GM19043 (cell line): ENCODE measurements around the gene PTPRF.
"Not testable (repeated sequence)": the region's sequence is repeated elsewhere in the genome, so short reads cannot be mapped to it uniquely, and the experiment has no call there.

Experiments
- ATAC-seq: cut with Tn5 transposase; IDR thresholded peaks from one replicate; pipeline ENCODE4 v1.9.1; 2021; ENCODE audit warnings: low read depth; ENCODE audit not compliant: unreplicated experiment

PTPRF gene

DNA sequence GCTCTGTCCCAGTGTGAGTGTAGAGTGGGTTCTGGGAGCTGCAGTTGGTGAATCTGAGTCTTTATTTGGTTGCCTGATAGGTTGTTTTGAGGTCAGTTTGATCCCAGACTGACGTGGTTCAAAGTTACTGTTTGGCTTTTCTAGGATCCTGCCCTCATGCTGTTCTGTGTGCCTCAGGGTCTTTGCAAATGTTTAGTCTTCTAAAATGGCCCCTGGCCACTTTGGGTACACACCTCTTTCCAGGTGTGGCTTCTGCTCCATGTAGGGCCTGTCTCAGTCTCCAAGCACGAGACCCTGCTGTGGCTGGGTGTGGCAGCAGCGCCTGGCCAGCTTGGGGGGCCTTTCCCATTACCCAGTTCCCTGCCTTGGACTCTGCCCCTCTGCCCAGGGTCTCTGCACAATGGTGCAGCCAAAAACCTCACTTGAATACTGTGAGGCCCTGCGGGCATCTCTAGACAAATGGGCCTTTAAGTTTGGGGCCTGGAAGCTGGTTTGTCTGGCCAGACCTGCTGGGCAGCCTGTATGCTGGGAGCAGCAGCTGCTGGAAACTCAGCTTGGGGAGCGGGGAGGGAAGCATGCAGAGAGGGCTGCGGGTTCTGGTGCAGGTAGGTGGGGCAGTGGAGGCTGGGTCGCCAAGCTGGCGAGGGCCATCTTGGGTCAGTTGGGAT is 5.6 kb downstream of the PTPRF start:
- no peak for ATAC-seq

DNA sequence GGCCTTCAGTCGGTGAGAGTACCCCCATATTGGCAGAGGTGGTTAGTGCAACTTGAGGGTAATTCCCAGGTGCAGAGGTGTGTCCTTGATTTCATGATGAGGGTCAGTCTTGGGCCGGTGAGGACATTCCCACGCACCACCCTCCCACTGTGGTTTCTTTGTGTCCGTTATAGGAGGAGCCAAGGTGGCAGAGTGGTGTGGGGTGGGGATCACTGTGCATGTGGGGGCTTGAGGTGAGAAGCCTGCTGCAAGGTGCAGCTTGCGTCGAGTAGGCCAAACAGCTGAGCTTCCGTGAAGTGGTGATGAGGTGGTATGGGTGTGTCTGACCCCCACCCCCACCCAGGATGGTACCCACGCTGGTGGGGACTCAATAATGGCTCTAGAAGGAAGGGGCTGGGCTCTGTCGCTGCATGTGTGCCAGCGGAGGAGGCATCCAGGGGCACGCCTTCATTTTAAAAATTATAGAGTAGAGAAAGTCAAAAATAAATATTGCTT is 6.2 kb downstream of the PTPRF start:
- ATAC-seq: no peak

DNA sequence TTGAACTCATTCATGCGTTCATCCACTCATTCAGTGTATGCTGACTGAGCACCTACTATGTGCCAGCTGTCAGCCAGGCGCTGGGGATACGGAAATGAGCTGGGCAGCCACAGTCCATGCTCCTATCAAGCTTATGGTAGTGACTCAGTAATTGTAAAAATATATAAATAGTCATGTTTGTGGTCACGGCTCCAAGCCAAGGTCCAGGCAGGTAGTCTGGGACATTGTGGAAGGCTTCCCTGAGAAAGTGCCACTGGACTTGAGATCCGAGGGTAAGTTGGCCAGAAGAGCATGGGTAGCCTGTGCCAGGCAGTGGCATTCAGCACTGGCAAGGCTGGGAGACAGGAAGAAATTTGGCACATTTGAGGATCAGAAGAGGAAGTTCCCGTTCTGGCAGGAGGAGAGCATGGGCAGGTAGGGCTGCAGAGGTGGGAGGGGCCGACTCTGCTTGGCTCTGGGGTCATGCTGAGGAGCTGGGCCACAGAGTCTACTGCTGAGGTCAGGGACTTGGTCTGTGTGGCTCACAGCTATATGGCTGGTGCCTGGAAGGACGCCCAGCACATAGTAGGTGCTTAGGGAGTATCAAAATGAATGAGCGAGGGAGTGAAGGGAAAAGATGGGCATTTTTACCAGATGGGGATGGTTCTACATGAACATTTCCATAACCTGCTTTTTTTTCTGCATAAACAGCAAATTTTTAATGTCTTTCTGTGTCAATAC is 6.9 kb downstream of the PTPRF start:
- ATAC-seq: no peak

DNA sequence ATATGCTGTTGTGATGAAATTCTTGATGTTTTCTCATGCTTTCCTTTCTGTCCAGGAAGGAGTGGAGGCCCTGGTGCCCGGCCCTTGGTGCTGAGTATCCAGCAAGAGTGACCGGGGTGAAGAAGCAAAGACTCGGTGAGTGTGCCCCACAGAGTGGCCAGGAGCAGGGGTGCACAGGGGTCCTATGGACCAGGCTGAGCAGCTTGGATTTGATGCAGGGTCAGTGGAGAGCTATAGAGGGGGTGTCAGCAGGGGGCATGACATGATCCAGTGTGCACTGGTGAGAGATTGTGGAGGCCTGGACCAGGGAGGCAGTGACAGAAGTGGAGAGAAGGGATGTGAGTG is 7.4 kb downstream of the PTPRF start:
- ATAC-seq: no peak

DNA sequence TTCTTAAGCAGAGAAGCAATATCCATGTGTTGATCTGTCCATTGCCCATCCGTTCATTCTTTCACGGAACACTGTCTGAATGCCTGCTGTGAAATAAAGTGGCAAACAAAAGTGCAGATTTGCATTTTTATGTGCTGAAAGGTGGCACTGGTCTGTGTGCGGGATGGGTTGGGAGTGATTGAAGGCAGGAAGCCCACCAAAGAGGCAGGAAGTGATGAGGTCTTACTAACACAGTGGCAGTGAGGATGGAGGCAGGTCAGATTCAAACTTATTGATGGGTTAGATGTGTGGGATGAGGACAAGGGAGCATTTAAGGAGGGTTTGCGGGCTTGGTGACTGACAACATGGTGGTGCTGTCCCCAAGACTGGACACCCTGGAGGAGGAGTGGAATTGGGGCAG is 8.3 kb downstream of the PTPRF start:
- no peak for ATAC-seq

DNA sequence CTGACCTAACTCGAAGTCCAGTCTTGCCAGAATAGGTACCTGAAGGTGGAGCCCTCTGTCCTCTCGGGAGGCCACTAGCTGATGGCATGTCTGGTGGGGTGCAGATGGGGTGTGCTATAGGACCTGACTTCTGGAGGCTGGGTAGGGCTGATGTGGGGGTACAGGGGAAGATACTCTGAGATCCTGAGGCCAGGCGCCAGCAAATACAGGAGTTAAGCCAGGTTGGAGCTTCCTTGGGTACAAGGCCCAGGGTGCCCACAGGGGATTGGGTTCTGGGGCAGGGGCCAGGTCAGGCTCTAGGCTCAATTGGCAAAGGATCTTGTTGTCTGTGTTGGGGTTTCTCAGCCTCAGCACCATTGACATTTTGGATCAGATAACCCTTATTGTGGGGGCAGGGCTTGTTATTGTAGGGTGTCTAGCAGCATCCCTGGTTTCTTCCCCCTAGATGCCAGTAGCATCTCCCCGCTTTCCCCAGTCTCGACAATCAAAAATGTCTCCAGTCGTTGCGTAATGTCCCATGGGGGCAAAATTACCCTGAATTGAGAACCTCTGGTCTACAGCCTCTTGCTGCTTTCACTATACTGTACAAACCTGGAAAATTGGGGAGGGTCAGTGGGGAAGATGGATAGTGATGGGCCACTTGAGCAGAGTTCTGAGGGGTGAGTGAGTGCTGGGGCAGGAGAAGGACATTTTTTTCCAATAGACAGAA is 9.2 kb downstream of the PTPRF start:
- ATAC-seq: no peak

DNA sequence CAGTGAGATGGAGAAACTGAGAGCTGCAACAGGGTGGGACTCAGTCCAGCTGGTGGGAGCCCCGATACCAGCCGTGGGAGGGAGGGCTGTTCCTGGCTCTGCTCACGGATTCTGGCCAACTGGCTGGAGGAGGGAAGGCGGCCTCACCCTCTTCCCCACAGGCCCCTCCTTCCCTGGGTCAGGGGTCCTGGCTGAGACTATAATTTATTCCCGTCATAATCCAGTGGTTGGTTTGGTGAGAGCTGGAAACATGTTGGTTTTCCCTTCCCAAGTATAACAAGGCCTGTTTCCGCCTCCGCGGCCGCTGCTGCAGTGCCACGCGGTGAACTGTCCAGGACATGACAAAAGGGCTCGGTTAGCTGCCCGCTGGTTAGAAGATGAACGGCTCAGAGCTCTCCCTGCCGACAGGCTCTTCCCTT is 10.0 kb downstream of the PTPRF start:
- ATAC-seq: no peak

DNA sequence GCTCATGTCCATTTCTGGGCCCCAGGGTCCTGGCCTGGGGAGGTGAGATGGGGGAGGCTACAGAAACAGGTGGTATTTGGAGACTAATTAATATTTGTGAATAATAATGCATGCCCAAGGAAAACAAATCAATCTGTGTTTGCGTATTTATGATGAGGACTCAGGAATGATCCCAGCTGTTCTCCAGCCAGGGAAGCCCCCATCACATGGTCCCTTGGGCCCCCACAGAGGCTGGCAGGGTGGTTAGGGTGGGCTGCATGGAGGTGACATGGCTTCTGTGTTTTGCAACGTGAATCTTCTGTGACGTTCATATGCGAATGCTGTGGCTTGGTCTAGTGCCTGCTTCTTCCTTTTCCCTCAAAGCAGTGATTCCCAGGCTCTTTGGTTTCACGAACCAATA is 10.5 kb downstream of the PTPRF start:
- ATAC-seq: no peak

DNA sequence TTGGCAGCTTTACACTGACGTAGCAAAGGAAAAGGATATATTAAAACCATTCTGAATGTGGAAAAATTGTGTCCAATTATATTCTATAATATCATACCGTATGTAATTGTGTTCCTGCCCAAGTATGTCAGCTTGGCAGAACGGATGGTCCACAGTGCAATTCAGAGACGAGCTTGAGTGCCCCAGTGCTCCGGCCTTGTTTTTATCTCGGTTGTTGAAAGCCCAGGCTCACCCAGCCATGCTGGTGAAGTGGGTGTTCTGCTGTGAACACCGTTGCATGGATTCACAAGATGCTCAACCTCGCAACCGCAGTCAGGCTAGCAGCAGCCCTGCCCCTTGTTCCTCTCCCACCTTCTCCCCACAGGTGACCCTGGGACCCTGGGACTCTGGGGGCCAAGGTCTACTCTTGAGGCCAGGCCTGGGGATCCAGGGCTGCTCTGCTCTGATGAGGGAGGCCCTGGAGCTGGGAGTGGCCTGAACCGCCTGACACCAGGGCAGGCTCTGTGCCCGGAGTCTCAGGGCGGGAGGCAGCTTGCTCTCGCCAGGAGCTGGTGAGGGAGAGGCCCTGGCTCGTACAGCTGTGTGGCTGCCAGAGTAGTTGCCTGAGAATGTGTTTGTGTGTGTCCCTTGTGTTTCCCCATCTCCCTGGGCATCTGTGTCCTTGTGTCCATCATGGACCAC is 11.2 kb downstream of the PTPRF start:
- ATAC-seq: no peak

DNA sequence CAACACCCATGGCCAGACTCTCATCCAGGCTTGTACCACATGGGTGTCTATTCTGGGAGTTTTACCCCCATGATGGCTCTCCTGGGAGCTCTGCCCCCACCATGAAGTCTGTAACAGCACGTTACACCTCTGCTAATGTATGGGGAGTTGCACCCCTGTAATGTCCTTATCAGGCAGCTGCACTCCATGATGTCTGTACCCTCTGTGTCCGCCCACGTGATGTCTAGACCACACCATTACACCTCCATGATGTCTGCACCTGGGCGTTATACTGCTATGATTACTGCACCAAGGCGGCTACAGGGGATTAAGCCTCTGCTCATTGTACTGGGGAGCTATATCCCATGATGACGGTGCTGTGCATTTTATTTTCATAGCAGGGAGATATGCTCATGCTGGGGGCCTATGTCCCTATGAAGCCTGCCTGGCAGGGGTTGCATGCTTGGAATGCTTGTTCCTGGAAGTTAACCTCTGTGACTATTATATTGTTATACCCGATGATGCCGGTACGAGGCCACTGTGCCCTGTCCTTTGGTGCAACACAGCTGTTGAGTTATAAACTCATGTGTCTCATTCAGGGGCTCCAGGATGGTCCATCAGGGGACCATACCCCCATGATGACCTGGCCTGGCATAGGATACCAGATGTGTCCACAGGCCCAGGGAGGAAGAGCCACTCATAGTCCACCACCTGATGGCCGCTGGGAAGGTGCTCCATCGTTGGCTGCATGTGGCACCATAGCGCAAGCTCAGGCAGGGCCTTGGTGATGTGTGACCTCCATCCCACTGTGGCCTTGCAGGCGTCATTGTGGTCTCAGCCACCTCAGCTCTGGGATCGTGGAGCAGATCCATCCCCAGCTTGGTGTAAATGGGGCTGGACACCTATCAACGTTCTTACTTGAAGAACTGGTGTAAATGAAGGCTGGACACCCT is 12.1 kb downstream of the PTPRF start:
- ATAC-seq: no peak

DNA sequence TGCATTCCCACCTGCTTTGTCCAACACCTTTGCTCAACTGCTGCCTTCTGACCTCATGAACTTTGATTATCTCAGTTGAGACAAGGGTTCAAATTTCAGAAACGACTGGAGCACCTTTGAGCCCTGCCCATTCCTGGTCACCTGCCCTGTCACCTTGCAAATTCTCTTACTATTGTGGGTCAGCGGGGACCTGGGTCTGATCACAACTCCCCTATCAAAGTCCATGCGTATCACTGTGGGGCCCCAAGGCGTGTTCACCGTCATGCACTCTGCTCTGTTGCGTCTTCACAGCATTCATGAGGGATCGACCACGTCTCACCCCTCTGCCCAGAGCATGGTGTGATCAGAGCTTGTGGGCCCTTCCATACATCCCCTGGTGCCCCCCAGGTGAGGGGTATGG is 12.9 kb downstream of the PTPRF start:
- ATAC-seq: no peak

DNA sequence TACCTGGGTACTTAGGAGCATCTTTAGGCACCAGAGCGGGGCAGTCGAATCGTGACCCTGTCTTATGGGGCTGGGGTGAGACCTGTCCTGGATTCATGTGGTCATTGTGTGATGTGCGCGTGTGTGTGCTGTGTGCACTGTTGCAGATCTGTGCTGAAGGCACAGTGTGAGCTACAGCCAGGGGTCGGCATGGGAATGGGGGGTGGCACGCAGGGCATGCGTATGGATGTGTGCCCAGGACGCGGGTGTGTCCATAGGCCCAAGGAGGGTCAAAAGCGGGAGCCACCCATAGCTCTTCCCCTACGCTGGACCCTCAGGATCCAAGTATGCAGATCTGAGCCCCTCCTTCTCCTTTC is 14.6 kb downstream of the PTPRF start:
- ATAC-seq: no peak

DNA sequence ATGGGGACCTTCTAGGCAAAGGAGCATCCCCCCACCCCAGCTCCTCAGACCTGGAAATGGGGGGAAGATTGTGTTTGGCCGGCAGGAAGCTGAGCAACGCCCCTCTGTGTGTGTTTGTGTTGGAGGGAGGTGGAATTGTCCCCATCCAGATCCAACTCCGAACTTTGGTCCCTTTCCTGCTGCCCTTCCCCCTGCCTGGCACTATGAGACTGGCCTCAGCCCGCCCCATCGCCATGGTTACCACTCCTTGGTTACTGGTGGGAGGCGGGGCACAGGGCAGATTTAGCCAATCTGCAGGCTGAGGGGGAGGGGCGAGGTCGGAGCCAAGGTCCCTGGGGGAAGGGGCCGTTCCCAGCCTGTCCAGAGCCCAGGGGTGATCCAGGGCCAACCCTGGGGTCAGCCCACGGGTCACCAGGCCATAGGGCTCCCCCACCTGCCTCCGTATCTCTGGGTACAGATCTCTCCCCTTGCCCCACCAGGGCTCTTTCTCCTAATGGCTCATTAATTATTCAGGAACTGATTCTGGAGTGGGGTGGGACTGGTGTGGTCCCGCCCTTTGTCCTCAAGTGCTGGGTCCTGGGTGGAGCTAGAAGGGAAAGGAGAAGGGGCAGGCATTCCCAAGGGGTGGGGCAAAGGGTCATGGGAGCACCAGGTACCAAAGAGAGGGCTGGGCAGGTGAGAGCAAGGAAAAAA is 15.2 kb downstream of the PTPRF start:
- ATAC-seq: no peak

DNA sequence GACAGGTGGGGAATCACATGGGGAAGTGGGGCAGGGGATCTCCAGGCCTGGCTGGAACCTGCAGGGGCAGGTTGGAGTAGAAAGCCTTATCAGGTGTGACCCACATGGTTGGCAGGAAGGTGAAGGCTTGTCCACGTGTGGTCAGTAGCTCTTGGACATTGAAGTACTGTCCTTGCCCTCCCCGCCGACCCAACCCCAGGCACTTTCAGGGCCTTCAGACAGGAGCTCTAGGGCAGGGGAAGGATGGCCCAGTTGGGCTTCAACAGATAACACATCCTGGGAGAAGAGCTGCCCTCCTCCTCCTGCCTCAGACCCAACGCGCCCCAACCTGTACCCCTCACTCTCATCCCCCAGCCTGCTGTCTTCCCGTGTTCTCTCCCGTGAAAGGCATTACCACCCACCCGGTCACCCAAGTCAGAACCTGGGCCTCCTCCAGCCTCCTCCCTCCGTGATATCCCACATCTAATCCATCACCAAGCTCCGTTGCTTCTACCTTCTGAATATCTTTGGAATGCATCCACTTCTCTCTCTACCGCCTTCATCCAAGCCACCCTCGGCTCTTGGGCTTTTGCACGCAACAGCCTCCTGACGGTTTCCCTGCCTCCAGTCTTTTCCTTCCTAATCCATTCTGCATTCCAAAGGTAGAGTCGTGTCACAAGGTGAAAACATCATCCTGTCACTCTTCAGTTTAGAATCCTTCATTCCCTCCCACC is 15.9 kb downstream of the PTPRF start:
- ATAC-seq: no peak

DNA sequence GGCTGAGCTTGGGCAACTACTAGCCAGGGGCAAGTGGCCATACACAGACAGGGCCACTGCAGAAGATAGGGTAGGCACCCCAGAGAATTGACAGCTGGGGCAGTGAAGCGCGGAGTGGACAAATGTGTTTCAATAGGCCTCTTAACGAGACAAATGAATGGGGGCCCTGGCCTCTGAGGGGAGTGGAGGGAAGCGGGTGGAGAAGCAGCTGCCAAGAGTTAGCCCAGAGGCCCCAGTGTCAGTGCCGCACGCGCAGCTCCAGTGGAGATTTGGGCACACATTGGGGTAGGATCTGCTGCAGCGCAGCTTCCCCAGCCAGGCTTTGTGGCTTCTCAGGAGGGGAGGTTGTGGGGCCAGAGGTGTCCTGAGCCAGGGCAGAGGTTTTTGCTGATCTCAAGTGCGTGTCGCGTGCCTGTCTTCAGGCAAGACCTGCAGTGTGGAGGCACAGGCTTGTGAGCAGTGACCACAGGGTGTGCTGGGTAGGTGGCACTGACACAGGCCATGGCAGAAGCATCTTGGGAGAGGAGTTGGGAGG is 16.9 kb downstream of the PTPRF start:
- no peak for ATAC-seq

DNA sequence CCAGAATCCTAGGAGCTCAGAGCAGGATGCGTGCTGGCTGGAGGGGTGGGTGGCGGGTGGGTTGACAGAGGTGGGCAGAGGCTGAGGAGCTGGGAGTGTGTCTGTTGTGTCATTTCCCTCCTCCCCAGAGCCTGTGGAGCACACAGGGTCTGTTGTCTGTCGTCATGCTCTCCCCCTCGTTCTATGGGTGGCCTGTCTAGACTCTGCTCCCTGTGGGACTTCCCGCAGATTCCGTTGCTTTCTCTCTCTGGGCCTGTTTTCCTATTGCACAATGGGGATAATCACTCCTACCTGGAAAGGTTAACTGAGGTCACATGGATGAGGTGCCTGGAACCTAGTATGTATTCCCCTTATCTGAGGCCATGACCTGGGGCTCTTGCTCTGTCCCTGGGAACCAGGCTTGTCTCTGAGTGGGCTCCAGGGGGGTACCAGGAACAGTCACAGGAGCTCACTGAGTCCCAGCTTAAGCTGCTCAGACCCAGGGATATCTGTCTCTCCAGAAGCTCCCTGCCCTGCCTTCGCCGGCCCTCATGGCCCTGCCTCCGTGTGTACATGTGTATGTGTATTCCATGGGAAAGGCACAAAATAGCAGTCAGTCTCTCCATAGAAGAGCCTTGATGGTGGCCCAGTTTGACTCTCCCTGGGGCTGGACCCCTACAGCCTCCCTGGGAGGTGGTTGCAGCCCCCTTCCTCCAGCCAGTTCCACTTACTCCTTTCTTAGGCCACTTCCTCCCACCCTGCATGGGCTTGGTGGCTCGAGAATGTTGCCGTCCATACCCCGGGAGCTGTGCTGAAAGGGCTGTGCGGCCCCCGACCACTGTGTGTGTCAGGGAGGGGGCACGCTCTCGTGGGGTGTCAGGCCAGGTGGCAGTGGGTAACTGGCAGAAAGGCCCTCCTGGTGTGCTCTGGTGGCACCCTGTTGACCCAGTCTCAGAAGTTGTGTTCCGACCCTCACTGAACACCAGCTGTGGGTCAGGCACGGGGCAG is 17.9 kb downstream of the PTPRF start:
- ATAC-seq: no peak

DNA sequence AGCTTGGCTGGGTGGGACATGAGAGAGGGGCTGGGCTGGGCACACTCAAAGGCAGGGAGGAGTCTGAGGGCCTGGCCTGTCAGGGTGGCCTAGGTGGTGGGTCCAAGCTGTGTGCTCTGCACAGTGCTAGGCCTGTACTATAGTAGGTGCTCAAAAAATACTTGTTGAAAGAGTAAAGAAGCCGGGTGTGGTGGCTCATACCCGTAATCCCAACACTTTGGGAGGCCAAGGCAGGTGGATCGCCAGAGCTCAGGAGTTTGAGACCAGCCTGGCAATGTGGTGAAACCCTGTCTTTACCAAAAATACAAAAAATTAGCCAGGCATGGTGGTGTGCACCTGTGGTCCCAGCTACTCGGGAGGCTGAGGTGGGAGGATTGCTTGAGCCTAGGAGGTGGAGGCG is 18.7 kb downstream of the PTPRF start:
- not testable (repeated sequence) for ATAC-seq
